ENCODE measurements around the gene LBX1. TPM values are rescaled to one million over a fixed set of nuclear protein-coding genes. Genes with fewer than 3 reads are reported as not detected.

Gene LBX1
- total and polyA plus RNA-seq, 2 donors (not counting 1 experiment from before 2014, with no cell fraction given), result not detected

DNA sequence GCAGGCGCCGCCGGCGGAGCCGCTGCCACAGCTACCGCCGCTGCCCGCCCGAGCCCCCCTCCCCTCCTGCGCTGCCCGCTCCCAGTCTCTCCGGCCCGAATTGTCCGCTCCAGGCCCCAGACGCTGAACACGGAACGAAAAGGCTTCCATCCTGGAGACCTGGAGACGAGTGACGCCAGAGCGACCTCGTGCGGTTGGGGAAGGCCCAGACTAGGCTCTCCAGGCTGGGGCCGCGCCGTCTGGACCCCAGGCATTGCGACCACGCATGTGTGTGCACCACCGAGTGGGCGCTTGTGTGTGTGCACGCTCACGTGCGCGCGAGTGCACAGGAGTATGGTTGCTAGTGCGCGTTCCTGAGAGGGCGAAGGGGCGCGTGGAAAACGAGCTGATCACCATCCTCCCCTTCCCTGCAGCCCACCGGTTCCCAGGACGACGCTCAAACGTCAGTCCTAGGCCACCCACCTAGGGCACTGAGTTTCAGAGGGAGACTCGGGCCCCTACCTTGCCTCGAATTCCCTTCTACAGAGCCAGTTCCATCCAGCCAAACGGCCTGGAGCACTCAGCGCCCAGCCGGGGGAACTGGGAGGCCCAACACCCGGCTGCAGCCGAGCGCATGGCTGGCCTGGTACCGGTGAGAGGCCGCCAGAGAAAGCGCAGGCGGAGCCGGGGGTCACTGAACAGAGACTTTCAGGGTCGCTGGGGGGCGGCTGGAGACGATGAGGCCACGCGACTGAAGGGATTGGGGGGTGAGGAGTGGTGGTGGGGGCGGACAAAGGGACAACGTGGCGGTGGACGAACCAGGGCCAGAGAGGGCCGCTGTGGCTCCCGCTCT, 11.6 kb downstream of the LBX1 start:
- POLR2A ChIA-PET, result no interaction called here
- intact Hi-C loops (cut with micrococcal nuclease), result loop anchor here (2.0 to 10.0 kb wide), 2 partner anchors 19 to 787 kb away; no protein-coding TSS in a partner anchor
- H3K4me1 Mint-ChIP-seq, result peaks cover 44% of the 10 kb centered on the region

More for the DNA sequence above, 11.6 kb downstream of the LBX1 start:
- Mint-ChIP-seq H3K27ac (peak overlapping the region; percentile 37), H3K27me3 (peaks cover 69% of the 10 kb centered on the region), H3K9me3 (ENCODE audit: insufficient read depth) (no peaks in the 10 kb centered on the region), H3K4me3 (peak overlapping the region; percentile 41)
- Histone ChIP-seq H2AFZ (ENCODE audit: insufficient read depth, low read depth, low read length, poor library complexity, severe bottlenecking) (peak overlapping the region; percentile 28), H3K27ac (ENCODE audit: low read length in 2 of 2) (no peak overlapping the region), H3K9me3 (ENCODE audit: control extremely low read depth in 1 of 3, control insufficient read depth in 2 of 3, insufficient read depth in 1 of 3, low read length in 2 of 3) (peaks cover 0 to 57% (median 0%) of the 10 kb centered on the region in 3 donors), H3K36me3 (replicated peaks in 1 of 2; ENCODE audit: control extremely low read depth in 1 of 2, control insufficient read depth in 1 of 2, extremely low read depth in 1 of 2, insufficient read depth in 2 of 2, low read length in 1 of 2) (no peaks in the 10 kb centered on the region), H3K79me2 (ENCODE audit: control insufficient read depth, insufficient read depth, low read length) (no peaks in the 10 kb centered on the region), H3K4me1 (ENCODE audit: control insufficient read depth in 2 of 2, insufficient read depth in 2 of 2, low read length in 2 of 2) (peaks cover 51 to 59% of the 10 kb centered on the region in 2 donors), H4K20me1 (ENCODE audit: control insufficient read depth, insufficient read depth, low read length, poor library complexity, severe bottlenecking) (no peaks in the 10 kb centered on the region), H3K4me3 (ENCODE audit: control extremely low read depth in 1 of 5, extremely low read depth in 1 of 5, insufficient read depth in 1 of 5, low read depth in 2 of 5, low read length in 4 of 5) (peak overlapping the region in 1 of 5 experiments; percentile 25), H3K27me3 (replicated peaks in 1 of 4; ENCODE audit: control extremely low read depth in 1 of 4, control insufficient read depth in 3 of 4, insufficient read depth in 4 of 4, low read length in 3 of 4) (peaks cover 0 to 99% (median 76%) of the 10 kb centered on the region in 4 experiments), H3K4me2 (replicated peaks; ENCODE audit: low read depth, low read length, poor library complexity, severe bottlenecking) (peak overlapping the region; percentile 68), H3K9ac (ENCODE audit: low read length) (no peak overlapping the region)
- peak; percentile 64 for DNase-seq
- TF ChIP-seq, protein P1, sequence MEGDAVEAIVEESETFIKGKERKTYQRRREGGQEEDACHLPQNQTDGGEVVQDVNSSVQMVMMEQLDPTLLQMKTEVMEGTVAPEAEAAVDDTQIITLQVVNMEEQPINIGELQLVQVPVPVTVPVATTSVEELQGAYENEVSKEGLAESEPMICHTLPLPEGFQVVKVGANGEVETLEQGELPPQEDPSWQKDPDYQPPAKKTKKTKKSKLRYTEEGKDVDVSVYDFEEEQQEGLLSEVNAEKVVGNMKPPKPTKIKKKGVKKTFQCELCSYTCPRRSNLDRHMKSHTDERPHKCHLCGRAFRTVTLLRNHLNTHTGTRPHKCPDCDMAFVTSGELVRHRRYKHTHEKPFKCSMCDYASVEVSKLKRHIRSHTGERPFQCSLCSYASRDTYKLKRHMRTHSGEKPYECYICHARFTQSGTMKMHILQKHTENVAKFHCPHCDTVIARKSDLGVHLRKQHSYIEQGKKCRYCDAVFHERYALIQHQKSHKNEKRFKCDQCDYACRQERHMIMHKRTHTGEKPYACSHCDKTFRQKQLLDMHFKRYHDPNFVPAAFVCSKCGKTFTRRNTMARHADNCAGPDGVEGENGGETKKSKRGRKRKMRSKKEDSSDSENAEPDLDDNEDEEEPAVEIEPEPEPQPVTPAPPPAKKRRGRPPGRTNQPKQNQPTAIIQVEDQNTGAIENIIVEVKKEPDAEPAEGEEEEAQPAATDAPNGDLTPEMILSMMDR (IDR thresholded peaks at IDR 0.05), result no peak
- no peak for TF ChIP-seq EZH2 (IDR thresholded peaks at IDR 0.05; ENCODE audit: borderline replicate concordance, insufficient read depth, low read depth, low read length, poor library complexity, severe bottlenecking)
- CTCF ChIA-PET, result interaction anchor here (1.1 kb wide), 1 partner anchor 23 kb away, joined by 3 read pairs; no protein-coding TSS in a partner anchor
- no peak for ATAC-seq (ENCODE audit: low read depth)
- 7% methylated on average over 67 of the region's 68 CpGs for WGBS (ENCODE audit: insufficient coverage)
